GM21526 (cell line): Measurements from ENCODE around the gene HS3ST5.

Experiments
- ATAC-seq: cut with Tn5 transposase; IDR thresholded peaks from one replicate; pipeline ENCODE4 v1.9.1; 2021; ENCODE audit warnings: moderate library complexity; ENCODE audit not compliant: unreplicated experiment, low FRiP score

HS3ST5 gene

DNA sequence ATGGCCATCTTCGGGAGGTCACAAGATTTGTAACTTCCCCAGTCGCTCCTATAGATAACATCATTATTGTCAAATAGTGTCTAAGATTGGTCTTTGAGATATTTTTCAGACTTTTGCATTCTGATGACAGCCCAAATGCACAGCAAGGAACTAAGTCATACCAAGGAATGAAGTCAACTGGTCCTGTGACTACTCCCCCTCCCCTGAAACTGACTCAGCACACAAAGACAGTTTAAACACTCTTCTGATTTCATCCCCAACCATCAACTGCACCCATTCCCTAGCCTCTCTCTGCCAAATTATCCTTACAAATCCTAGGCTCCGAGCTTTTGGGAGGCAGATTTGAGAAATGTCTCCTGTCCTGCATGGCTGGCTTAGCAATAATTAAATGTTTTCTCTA is 139.4 kb downstream of the HS3ST5 start:
- no peak for ATAC-seq

DNA sequence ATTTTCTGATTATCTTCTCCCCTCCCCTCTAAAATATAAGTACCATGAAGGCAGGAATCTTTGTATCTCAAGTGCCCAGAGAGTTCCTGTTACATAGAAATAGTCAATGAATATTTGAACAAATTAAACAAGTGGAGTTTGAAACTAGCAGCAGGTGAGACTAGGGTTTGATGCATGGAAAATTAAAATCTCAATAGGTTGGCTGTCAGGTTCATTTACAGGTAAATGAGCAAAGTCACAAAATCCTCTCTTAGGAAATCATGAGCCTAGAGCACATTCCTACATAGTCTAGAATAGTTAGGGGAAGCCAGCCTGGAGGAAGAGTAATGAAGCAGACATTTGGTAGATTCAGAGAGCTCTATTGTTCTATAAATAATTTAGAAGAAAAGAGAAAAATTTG is 140.4 kb downstream of the HS3ST5 start:
- no peak for ATAC-seq

- ATAC-seq, result no peak
Observed at GRCh38 chr6:114200891-114201290, 141.9 kb downstream of the HS3ST5 start.

- no peak for ATAC-seq
Observed at GRCh38 chr6:114195631-114196403, 147.0 kb downstream of the HS3ST5 start.

GRCh38 chr6:114195027-114195365 is 147.8 kb downstream of the HS3ST5 start:
- ATAC-seq, result no peak

GRCh38 chr6:114194362-114195026 is 148.3 kb downstream of the HS3ST5 start:
- ATAC-seq, result no peak

DNA sequence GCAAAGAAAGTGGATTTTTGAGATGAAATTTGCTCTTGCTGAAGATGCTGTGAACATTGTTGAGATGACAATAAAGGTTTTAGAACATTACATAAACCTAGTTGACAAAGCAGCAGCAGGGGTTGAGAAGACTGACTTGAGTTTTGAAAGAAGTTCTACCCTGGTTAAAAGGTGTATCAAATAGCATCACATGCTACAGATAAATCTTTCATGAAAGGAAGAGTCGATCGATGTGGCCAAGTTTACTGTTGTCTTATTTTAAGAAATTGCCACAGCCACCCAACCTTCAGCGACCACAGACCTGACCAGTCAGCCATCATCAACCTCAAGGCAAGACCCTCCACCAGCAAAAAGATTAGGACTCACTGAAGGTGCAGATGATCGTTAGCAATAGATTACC is 155.3 kb downstream of the HS3ST5 start:
- ATAC-seq, result no peak

GRCh38 chr6:114181664-114182063 is 161.2 kb downstream of the HS3ST5 start:
- ATAC-seq, result no peak

DNA sequence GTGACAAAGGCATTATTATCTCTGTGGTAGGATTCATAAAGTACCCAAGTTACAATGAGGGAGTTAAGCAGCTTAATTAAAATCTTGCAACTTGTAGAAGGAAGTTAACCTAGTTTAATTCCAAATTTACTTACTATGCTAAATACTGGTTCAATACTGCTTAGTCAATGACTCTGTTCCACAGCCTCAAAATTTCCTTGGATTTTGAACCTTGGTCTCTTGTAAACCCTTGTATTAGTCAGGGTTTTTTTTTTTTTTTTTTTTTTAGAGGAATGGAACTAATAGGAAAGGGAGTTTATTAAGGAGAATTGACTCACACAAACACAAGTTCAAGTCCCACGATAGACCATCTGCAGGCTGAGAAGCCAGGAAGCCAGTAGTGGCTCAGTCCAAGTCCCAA is 163.4 kb downstream of the HS3ST5 start:
- no peak for ATAC-seq

DNA sequence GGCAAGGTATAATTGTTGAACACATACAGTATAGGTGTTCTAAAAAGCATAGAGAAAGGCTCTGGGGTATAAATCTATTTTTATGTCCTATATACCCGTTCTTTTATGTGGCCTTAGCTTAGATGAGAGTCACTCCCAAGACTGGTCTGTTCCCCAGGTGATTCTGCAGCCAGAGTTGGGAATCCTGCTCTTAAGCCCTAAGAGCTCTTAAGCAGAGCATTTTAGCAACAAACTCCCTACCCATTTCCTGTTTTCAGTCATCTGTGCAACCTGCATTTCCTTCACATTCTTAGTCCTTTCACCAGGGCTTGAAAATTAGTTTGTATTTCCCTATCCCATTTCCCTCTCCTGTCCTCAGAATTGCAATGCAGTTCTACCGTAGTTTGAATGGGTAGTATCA is 166.1 kb downstream of the HS3ST5 start:
- no peak for ATAC-seq

- no peak for ATAC-seq
Observed at GRCh38 chr6:114172576-114173260, 170.1 kb downstream of the HS3ST5 start.

GRCh38 chr6:114171473-114171872 is 171.3 kb downstream of the HS3ST5 start:
- no peak for ATAC-seq

- ATAC-seq, result no peak
Observed at GRCh38 chr6:114170958-114171387, 171.8 kb downstream of the HS3ST5 start.

DNA sequence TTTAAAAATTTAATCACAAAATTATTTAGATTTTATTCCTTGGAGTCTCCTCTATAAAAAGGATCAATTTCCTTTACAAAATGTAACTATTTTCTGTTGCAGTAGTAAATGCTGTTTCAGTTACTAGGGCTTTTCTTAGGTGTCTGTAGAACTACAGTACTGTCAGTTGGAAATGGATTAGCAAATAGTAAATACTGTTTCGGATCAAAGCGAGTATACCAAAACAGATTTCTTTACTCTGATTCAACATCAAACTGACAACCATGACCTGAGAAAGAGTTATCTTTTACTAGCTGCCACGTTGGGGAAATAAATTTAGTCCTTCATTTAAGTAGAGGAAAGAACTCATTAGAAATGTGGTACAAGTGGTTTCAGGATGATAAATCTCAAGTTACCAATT is 172.5 kb downstream of the HS3ST5 start:
- ATAC-seq, result no peak

DNA sequence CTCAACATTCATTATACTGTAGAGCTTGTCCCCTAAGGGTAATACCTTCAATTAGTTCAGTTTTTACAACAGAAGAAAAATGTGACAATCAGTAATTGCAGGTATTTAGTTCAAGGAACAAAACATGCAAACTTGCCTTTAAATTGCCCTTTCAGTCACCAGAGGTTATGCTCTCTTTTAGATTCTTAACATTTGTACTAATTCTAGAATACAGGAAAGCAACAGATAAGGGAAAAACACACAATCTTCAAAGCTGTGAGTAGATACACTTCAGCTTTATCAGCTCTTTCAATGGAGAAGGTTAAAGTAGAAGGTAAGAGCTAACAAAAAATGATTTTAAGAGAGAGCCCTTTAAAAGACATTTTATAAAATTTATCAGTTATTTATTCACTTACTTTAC is 173.1 kb downstream of the HS3ST5 start:
- no peak for ATAC-seq

- no peak for ATAC-seq
Observed at GRCh38 chr6:114167583-114168576, 174.9 kb downstream of the HS3ST5 start.

GRCh38 chr6:114164207-114164606 is 178.6 kb downstream of the HS3ST5 start:
- no peak for ATAC-seq

- no peak for ATAC-seq
Observed at GRCh38 chr6:114162691-114163347, 180.0 kb downstream of the HS3ST5 start.

GRCh38 chr6:114160881-114161280 is 181.9 kb downstream of the HS3ST5 start:
- no peak for ATAC-seq

DNA sequence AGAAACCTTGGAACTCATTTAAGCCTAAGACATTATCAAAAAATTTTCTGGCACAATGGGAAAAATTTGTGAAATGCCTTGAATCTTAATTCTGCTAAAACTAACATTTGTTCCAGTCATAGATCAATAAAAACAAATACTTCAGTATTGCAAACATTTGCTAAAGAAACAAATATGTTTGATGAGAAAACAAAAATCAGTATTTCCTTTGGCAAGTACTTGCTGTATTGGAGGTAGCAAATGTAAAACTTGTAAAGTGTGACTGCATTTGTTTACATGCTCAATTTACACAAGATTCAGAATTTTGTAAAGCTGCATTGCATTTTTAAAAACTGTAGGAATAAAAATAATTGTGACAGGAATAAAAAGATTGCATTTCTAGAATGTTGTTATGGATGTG is 183.1 kb downstream of the HS3ST5 start:
- ATAC-seq, result no peak
